NCI-H345 (cell line): ENCODE data around the gene TGFBR3.

Source experiments
- DNase-seq: peaks from one replicate; lab custom pipeline; 2025; lab: John Stamatoyannopoulos, UW

Gene TGFBR3

GRCh38 chr1:91777630-91778300 lies 108.2 kb downstream of the TGFBR3 start:
- DNase-seq: no peak

GRCh38 chr1:91777196-91777595 lies 108.8 kb downstream of the TGFBR3 start:
- no peak for DNase-seq

- no peak for DNase-seq
These were observed 109.7 kb downstream of the TGFBR3 start for GRCh38 chr1:91776068-91776794.

- DNase-seq: no peak
These were observed 110.7 kb downstream of the TGFBR3 start for GRCh38 chr1:91775227-91775626.

GRCh38 chr1:91774520-91775203 lies 111.3 kb downstream of the TGFBR3 start:
- no peak for DNase-seq

GRCh38 chr1:91771717-91772116 lies 114.2 kb downstream of the TGFBR3 start:
- no peak for DNase-seq

- no peak for DNase-seq
These were observed 115.2 kb downstream of the TGFBR3 start for GRCh38 chr1:91770667-91771268.

GRCh38 chr1:91769742-91770141 lies 116.2 kb downstream of the TGFBR3 start:
- DNase-seq: no peak

- no peak for DNase-seq
These were observed 116.9 kb downstream of the TGFBR3 start for GRCh38 chr1:91768786-91769725.

- DNase-seq: no peak
These were observed 117.8 kb downstream of the TGFBR3 start for GRCh38 chr1:91768120-91768519.

GRCh38 chr1:91766883-91767282 lies 119.1 kb downstream of the TGFBR3 start:
- no peak for DNase-seq

GRCh38 chr1:91765880-91766443 lies 120.0 kb downstream of the TGFBR3 start:
- no peak for DNase-seq

GRCh38 chr1:91765293-91765692 lies 120.7 kb downstream of the TGFBR3 start:
- no peak for DNase-seq

GRCh38 chr1:91764471-91765115 lies 121.4 kb downstream of the TGFBR3 start:
- no peak for DNase-seq

- DNase-seq: no peak
These were observed 122.7 kb downstream of the TGFBR3 start for GRCh38 chr1:91763252-91763651.

GRCh38 chr1:91761295-91761721 lies 124.6 kb downstream of the TGFBR3 start:
- no peak for DNase-seq

GRCh38 chr1:91760512-91760911 lies 125.4 kb downstream of the TGFBR3 start:
- no peak for DNase-seq

- no peak for DNase-seq
These were observed 126.9 kb downstream of the TGFBR3 start for GRCh38 chr1:91759076-91759475.

- DNase-seq: no peak
These were observed 128.0 kb downstream of the TGFBR3 start for GRCh38 chr1:91757763-91758460.

GRCh38 chr1:91755702-91756287 lies 130.2 kb downstream of the TGFBR3 start:
- no peak for DNase-seq
